Lung (tissue), 4 donors: ENCODE results near the gene MYL5. TPM values are rescaled to one million over a fixed set of nuclear protein-coding genes. Genes with fewer than 3 reads are reported as not detected.

Experiments used
- polyA plus RNA-seq, 2 donors: library from polyadenylated mRNA; stranded (reverse); fragments of 200-250 nt; gene quantifications; one replicate each; pipeline ENCODE4 v1.2.1, GENCODE V29; 2013
- total RNA-seq, 2 donors: library from RNA; depleted of rRNA in 1 of 2; stranded (reverse); fragments of >200 nt in 1 of 2; gene quantifications; one replicate each; pipeline ENCODE4 v1.2.1, GENCODE V29; 2014 to 2021
- donor health status: Bipolar disorder and iron deficiency.
- donor health status: healthy.
- donor health status: DM: yes; HTN: yes; CAD: no.

Gene MYL5
- total and polyA plus RNA-seq, 4 donors = 5.6 to 20.0 (median 10.5) TPM

Other genes starting within 250 kb of the MYL5 start
- 10 to 100 TPM; 19.9 to 74.3 TPM for gene ZNF721, start 175.4 kb upstream of the MYL5 start, total RNA-seq
- gene ZNF721, start 175.4 kb upstream of the MYL5 start, polyA plus RNA-seq = 10 to 100 TPM in 1 of 2 donors, 1 to 10 TPM in 1; 9.2 to 12.6 TPM
- gene PIGG, start 175.3 kb upstream of the MYL5 start, total RNA-seq = 10 to 100 TPM; 56.4 to 64.3 TPM
- gene PIGG, start 175.3 kb upstream of the MYL5 start, polyA plus RNA-seq = 10 to 100 TPM; 31.9 to 47.2 TPM
- gene TMEM271, start 98.2 kb upstream of the MYL5 start, total RNA-seq = not detected
- gene TMEM271, start 98.2 kb upstream of the MYL5 start, polyA plus RNA-seq = not detected
- gene PDE6B, start 49.0 kb upstream of the MYL5 start, total RNA-seq = 10 to 100 TPM; 16.5 to 24.6 TPM
- 1 to 10 TPM; 2.7 to 7.6 TPM for gene PDE6B, start 49.0 kb upstream of the MYL5 start, polyA plus RNA-seq
- gene ATP5ME, start 266 bp upstream of the MYL5 start, total RNA-seq = 100 to 1,000 TPM; 161 to 221 TPM
- gene ATP5ME, start 266 bp upstream of the MYL5 start, polyA plus RNA-seq = 100 to 1,000 TPM; 303 to 997 TPM
- gene SLC49A3, start 14.6 kb downstream of the MYL5 start, total RNA-seq = 10 to 100 TPM in 1 of 2 donors, 1 to 10 TPM in 1; 8.2 to 35.1 TPM
- gene SLC49A3, start 14.6 kb downstream of the MYL5 start, polyA plus RNA-seq = 10 to 100 TPM; 15.2 to 20.2 TPM
- gene PCGF3, start 31.3 kb downstream of the MYL5 start, total RNA-seq = 10 to 100 TPM; 46.5 to 66.8 TPM
- gene PCGF3, start 31.3 kb downstream of the MYL5 start, polyA plus RNA-seq = 10 to 100 TPM; 29.3 to 40.2 TPM
- 1 to 10 TPM; 1.4 to 3.9 TPM for gene CPLX1, start 151.6 kb downstream of the MYL5 start, total RNA-seq
- gene CPLX1, start 151.6 kb downstream of the MYL5 start, polyA plus RNA-seq = 1 to 10 TPM; 1.1 to 2.9 TPM